NCI-H1436 (cell line): ENCODE results near the gene ABI1.
A peak's percentile ranks its signal among the peaks of the same experiment; 100 is the strongest.
"Not testable (repeated sequence)": the region's sequence is repeated elsewhere in the genome, so short reads cannot be mapped to it uniquely, and the experiment has no call there.

Experiments
- DNase-seq: peaks from one replicate; lab custom pipeline; 2025; lab: John Stamatoyannopoulos, UW

ABI1 gene

GRCh38 chr10:26860443-26861204 is at the start of gene ABI1:
TSS of gene ABI1 (minus strand) at chr10:26860958. CDS start at chr10:26860863, 95 bp downstream.
- peak; percentile 99 for DNase-seq

- no peak for DNase-seq
Measured at GRCh38 chr10:26909753-26910152, 49.0 kb upstream of the ABI1 start.

- not testable (repeated sequence) for DNase-seq
Measured at GRCh38 chr10:26905253-26905781, 44.6 kb upstream of the ABI1 start.

- DNase-seq, result no peak
Measured at GRCh38 chr10:26903431-26904217, 42.9 kb upstream of the ABI1 start.

GRCh38 chr10:26892306-26892923 is 31.7 kb upstream of the ABI1 start:
- not testable (repeated sequence) for DNase-seq

- peak; percentile 13 for DNase-seq
Measured at GRCh38 chr10:26890956-26891355, 30.2 kb upstream of the ABI1 start.

- DNase-seq, result no peak
Measured at GRCh38 chr10:26887611-26888215, 27.0 kb upstream of the ABI1 start.

GRCh38 chr10:26881600-26882331 is 21.0 kb upstream of the ABI1 start:
- peak; percentile 29 for DNase-seq

- DNase-seq, result peak; percentile 73
Measured at GRCh38 chr10:26879744-26880143, 19.0 kb upstream of the ABI1 start.

- no peak for DNase-seq
Measured at GRCh38 chr10:26870766-26871165, 10.0 kb upstream of the ABI1 start.

- DNase-seq, result no peak
Measured at GRCh38 chr10:26869528-26869927, 8.8 kb upstream of the ABI1 start.

- no peak for DNase-seq
Measured at GRCh38 chr10:26863351-26864076, 2.8 kb upstream of the ABI1 start.

- DNase-seq, result no peak
Measured at GRCh38 chr10:26861205-26861998, 644 bp upstream of the ABI1 start.

GRCh38 chr10:26860102-26860442 is 686 bp downstream of the ABI1 start:
- no peak for DNase-seq

GRCh38 chr10:26859241-26860101 is 1.3 kb downstream of the ABI1 start:
- DNase-seq, result no peak

GRCh38 chr10:26858707-26859034 is 2.1 kb downstream of the ABI1 start:
- DNase-seq, result no peak

GRCh38 chr10:26857991-26858706 is 2.6 kb downstream of the ABI1 start:
- no peak for DNase-seq

GRCh38 chr10:26857553-26857952 is 3.2 kb downstream of the ABI1 start:
- not testable (repeated sequence) for DNase-seq

GRCh38 chr10:26855186-26855585 is 5.6 kb downstream of the ABI1 start:
- DNase-seq, result no peak
